HFFc6 (cell line): ENCODE results near the gene XPC. TPM values are rescaled to one million over a fixed set of nuclear protein-coding genes. Genes with fewer than 3 reads are reported as not detected.

Experiments
- DNase-seq: peaks from one replicate; pipeline ENCODE4 v3.0.0-alpha.2; 2018
- H3K27ac Mint-ChIP-seq: 2 replicates; pipeline ENCODE4 v1.8.0; 2020; ENCODE audit warnings: mild to moderate bottlenecking, mixed read lengths
- H3K27me3 Mint-ChIP-seq: 2 replicates; pipeline ENCODE4 v1.8.0; 2021; ENCODE audit warnings: mild to moderate bottlenecking, moderate library complexity, mixed read lengths; ENCODE audit not compliant: insufficient read depth
- H3K36me3 Mint-ChIP-seq: 2 replicates; pipeline ENCODE4 v1.8.0; 2021; ENCODE audit warnings: low read depth, mixed read lengths
- H3K4me1 Mint-ChIP-seq: 2 replicates; pipeline ENCODE4 v1.8.0; 2020; ENCODE audit warnings: low read depth, mixed read lengths
- H3K4me3 Mint-ChIP-seq: 2 replicates; pipeline ENCODE4 v1.8.0; 2020; ENCODE audit warnings: mild to moderate bottlenecking, moderate library complexity, mixed read lengths
- H3K9me3 Mint-ChIP-seq: 2 replicates; pipeline ENCODE4 v1.8.0; 2020; ENCODE audit warnings: mild to moderate bottlenecking, mixed read lengths
- total RNA-seq, 6 experiments: library from RNA; stranded (reverse); fragmentation: NEBNext Ultra II Directional; extraction: Animal tissue kit (Norgen Biotek cat#: 25700); gene quantifications; 2 replicates in 1 of 6; 3 replicates in 5 of 6; pipeline ENCODE4 v1.2.3, GENCODE V29; 2021
- TF ChIP-seq, protein P1 (sequence below): fragments of 200-600 bp; sonication (generic); IDR thresholded peaks from 2 replicates; pipeline ENCODE4 v1.5.0; 2021; ENCODE audit warnings: antibody characterized with exemption, mild to moderate bottlenecking

Gene XPC
- total RNA-seq, 6 experiments from 2014 or later = 38.7 to 40.3 (median 39.5) TPM

DNA sequence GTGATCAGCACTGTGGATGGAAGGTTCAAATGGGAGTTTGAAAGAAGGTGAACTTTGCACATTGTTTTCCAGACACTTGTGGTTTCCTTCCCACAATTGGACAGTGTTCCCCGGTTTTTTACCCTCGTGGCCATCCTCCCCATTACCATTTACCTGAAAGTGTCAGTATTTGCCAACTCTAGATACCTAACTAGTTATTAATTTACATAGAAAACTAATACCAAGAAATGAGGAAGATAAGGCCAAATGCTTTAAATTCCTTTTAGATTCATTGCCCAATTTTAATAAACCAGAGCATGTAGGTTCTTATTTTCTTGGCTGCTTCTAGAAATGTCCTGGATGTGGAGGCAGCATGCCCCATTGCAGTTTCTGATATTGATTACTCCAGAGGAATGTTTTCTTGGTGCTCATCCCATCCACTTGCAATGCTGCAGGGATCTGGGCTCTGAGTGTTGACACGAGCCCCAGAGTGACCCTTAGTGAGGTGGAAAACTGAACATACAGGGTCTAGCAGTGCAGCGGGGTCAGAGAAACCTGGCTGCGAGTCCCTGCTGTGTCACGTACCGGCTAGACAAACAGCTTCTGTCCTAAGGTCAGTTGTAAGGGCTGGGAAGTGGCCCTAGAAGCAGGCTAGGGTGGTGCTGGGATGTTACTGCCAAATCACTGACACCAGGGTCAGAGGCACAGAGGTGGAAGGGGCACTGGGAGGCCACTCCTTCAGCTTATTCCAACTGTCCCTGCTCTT lies 23.7 kb upstream of the XPC start:
- DNase-seq = no peak
- H3K9me3 Mint-ChIP-seq = no peaks in the 10 kb centered on the region
- TF ChIP-seq, protein P1, sequence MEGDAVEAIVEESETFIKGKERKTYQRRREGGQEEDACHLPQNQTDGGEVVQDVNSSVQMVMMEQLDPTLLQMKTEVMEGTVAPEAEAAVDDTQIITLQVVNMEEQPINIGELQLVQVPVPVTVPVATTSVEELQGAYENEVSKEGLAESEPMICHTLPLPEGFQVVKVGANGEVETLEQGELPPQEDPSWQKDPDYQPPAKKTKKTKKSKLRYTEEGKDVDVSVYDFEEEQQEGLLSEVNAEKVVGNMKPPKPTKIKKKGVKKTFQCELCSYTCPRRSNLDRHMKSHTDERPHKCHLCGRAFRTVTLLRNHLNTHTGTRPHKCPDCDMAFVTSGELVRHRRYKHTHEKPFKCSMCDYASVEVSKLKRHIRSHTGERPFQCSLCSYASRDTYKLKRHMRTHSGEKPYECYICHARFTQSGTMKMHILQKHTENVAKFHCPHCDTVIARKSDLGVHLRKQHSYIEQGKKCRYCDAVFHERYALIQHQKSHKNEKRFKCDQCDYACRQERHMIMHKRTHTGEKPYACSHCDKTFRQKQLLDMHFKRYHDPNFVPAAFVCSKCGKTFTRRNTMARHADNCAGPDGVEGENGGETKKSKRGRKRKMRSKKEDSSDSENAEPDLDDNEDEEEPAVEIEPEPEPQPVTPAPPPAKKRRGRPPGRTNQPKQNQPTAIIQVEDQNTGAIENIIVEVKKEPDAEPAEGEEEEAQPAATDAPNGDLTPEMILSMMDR = 0 out of 2 replicates have a peak, but pooled peaks have one; percentile 8
- peaks cover 6% of the 10 kb centered on the region; the same call in 1 of the 2 replicates for H3K36me3 Mint-ChIP-seq
- no peak overlapping the region; the same call in 1 of the 2 replicates for H3K27ac Mint-ChIP-seq
- no peaks in the 10 kb centered on the region for H3K27me3 Mint-ChIP-seq
- H3K4me3 Mint-ChIP-seq = no peak overlapping the region
- H3K4me1 Mint-ChIP-seq = peaks cover 69% of the 10 kb centered on the region

DNA sequence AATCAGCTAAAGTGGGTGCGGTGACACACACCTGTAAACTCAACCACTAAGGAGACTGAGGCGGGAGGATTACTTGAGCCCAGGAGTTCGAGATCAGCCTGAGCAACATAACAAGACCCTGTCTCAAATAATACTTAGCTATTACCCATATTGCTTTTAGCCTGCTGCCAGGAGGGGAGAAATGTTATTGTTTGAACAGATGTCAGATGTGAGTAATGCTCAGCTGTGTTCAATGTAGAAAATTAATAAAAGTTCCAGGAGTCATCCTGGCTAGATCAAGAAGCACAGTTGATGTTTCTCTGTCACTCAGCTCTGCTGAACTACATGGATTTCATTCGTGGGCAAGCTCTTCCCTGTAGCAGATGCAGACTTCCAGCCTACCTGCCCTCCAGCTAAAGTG lies 22.4 kb upstream of the XPC start:
- H3K27ac Mint-ChIP-seq = no peak overlapping the region
- peaks cover 10% of the 10 kb centered on the region; the same call in 1 of the 2 replicates for H3K36me3 Mint-ChIP-seq
- TF ChIP-seq, protein P1 = no peak
- H3K27me3 Mint-ChIP-seq = peaks cover 2% of the 10 kb centered on the region; the same call in 1 of the 2 replicates
- DNase-seq = no peak
- H3K4me1 Mint-ChIP-seq = peaks cover 66% of the 10 kb centered on the region
- no peaks in the 10 kb centered on the region for H3K9me3 Mint-ChIP-seq
- no peak overlapping the region for H3K4me3 Mint-ChIP-seq

GRCh38 chr3:14200276-14200675 lies 21.9 kb upstream of the XPC start:
- no peak overlapping the region for H3K4me3 Mint-ChIP-seq
- no peak overlapping the region for H3K27ac Mint-ChIP-seq
- DNase-seq = no peak
- peaks cover 10% of the 10 kb centered on the region; the same call in 1 of the 2 replicates for H3K36me3 Mint-ChIP-seq
- TF ChIP-seq, protein P1 = no peak
- H3K4me1 Mint-ChIP-seq = peaks cover 66% of the 10 kb centered on the region
- no peaks in the 10 kb centered on the region for H3K9me3 Mint-ChIP-seq
- H3K27me3 Mint-ChIP-seq = peaks cover 2% of the 10 kb centered on the region; the same call in 1 of the 2 replicates

DNA sequence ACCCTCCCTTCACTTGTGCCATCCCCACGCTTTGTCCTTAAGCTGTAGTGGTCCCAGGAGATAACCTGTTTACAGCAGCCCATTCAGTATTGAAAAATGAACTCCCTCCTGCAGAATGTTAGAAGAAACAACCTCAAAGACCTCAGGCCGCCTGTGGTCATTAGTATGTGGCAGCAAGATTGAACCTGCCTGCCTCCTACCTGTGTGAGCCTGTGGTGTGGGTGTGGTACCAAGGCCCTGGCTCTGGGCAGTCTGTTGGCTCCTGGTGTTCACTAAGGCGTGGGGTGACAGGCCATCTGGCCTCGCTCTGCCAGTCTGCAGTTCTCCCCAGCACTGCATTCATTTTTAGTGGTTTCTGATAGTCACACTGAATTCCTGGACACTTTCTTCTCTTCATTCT lies 21.2 kb upstream of the XPC start:
- Mint-ChIP-seq H3K4me3 (no peak overlapping the region), H3K9me3 (no peaks in the 10 kb centered on the region), H3K36me3 (peaks cover 10% of the 10 kb centered on the region; the same call in 1 of the 2 replicates), H3K4me1 (peaks cover 60% of the 10 kb centered on the region), H3K27me3 (peaks cover 2% of the 10 kb centered on the region; the same call in 1 of the 2 replicates), H3K27ac (no peak overlapping the region)
- no peak for DNase-seq
- TF ChIP-seq, protein P1 = no peak

DNA sequence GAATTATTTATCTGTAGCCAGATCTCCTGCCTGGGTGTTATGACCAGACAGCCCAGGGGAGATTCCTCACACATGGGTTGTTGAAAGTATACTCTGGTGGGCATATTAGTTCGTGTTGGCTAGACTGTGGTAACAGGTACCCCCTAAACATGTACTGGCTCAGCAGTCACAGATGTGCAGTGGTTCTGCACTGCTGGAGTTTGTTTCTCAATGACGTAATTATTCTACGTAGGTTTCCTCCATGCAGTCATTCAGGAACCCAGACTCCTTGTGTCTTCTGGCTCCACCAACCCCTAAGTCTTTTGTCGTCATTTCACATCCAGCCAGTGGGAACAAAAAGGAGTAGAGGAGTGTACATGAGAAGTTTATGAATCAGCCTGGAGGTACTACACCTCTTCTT lies 16.5 kb upstream of the XPC start:
- TF ChIP-seq, protein P1 = no peak
- no peak for DNase-seq
- Mint-ChIP-seq H3K4me1 (peaks cover 14% of the 10 kb centered on the region), H3K9me3 (no peaks in the 10 kb centered on the region), H3K27ac (no peak overlapping the region), H3K36me3 (peaks cover 21% of the 10 kb centered on the region), H3K4me3 (no peak overlapping the region), H3K27me3 (peaks cover 4% of the 10 kb centered on the region; the same call in 1 of the 2 replicates)
